Measurements from ENCODE around the gene CYBA. TPM values are rescaled to one million over a fixed set of nuclear protein-coding genes. Genes with fewer than 3 reads are reported as not detected.

Gene CYBA
- total RNA-seq, 2 experiments from 2014 or later: 262 to 265 TPM

DNA sequence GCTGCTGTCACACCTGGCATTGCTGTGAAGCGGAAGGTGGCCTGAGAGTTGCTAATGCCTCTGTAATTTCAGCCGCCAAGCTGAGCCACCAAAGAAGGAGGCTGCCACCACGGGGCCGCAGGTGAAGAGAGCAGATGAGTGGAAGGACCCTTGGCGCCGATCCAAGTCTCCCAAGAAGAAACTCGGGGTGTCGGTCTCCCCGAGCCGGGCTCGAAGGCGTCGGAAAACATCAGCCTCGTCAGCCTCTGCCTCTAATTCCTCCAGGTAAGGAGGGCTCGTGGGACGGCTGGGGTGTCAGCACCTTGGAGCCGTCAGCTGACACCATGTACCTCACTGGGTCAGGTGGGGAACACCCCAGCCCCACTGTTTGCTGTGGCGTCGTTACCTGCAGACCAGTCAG lies 28.7 kb downstream of the CYBA start:
- intact Hi-C loops (cut with micrococcal nuclease): no loop called here
- Mint-ChIP-seq H3K4me3 (no peak overlapping the region), H3K27ac (no peak overlapping the region), H3K36me3 (peaks cover 27% of the 10 kb centered on the region), H3K4me1 (ENCODE audit: low read depth) (peaks cover 35% of the 10 kb centered on the region), H3K9me3 (no peaks in the 10 kb centered on the region), H3K27me3 (no peaks in the 10 kb centered on the region)
- ChIA-PET POLR2A (no interaction called here), CTCF (no interaction called here)
- no peak for DNase-seq

DNA sequence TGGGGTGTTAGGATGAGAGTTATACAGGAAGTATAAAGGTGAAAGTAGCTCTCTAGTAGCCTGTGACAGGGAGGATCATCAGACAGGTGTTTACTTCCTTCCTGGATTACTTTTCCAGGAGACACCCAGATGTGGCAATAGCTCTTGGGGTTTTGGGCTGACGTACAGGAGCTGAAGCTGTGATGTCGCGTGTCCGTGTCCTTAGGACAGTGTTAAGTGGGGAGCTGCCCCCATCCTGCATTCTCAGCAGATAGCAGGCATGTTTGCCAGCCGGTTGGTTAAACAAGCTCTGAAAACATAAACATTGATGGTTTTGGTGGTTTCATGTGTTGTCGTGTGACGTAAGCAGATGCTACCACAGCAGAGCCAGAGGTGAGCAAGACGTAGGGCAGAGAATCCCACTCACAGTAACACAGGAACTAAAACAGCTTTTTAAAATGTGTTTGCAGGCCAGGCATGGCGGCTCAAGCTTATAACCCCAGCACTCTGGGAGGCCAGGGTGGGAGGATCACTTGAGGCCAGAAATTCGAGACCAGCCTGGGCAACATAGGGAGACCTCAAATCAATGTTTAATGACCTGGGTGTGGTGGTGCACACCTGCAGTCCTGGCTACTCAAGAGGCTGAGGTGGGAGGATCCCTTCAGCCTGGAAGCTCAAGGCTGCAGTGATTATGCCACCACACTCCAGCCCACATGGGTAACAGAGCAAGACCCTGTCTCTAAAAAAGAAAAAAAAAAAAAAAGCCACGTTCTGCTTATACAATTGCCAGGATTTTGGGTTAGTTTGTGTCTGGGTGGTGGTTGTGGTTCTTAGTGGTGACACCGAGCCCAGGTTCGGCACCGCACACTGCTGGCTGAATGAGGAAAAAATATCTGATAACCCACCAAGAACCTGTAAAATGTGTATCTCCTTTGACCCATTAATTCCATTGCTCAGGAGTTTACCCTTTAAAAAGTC lies 30.7 kb downstream of the CYBA start:
- no peaks in the 10 kb centered on the region for H3K9me3 Mint-ChIP-seq
- POLR2A ChIA-PET: interaction anchor here (0.7 to 1.5 kb wide), 7 partner anchors 9 to 50 kb away, joined by 3 to 8 read pairs (median 4); partner anchors contain the start of gene ZC3H18
- peaks cover 34% of the 10 kb centered on the region for H3K4me1 Mint-ChIP-seq (ENCODE audit: low read depth)
- H3K36me3 Mint-ChIP-seq: peaks cover 21% of the 10 kb centered on the region
- H3K4me3 Mint-ChIP-seq: peak overlapping the region; percentile 26
- H3K27me3 Mint-ChIP-seq: no peaks in the 10 kb centered on the region
- CTCF ChIA-PET: interaction anchor here (0.6 to 2.9 kb wide), 9 partner anchors 9 to 183 kb away, joined by 3 to 14 read pairs (median 3); partner anchors contain the start of genes IL17C, MVD and ZC3H18
- intact Hi-C loops (cut with micrococcal nuclease): no loop called here
- DNase-seq: peak; percentile 79
- H3K27ac Mint-ChIP-seq: peak overlapping the region; percentile 82

DNA sequence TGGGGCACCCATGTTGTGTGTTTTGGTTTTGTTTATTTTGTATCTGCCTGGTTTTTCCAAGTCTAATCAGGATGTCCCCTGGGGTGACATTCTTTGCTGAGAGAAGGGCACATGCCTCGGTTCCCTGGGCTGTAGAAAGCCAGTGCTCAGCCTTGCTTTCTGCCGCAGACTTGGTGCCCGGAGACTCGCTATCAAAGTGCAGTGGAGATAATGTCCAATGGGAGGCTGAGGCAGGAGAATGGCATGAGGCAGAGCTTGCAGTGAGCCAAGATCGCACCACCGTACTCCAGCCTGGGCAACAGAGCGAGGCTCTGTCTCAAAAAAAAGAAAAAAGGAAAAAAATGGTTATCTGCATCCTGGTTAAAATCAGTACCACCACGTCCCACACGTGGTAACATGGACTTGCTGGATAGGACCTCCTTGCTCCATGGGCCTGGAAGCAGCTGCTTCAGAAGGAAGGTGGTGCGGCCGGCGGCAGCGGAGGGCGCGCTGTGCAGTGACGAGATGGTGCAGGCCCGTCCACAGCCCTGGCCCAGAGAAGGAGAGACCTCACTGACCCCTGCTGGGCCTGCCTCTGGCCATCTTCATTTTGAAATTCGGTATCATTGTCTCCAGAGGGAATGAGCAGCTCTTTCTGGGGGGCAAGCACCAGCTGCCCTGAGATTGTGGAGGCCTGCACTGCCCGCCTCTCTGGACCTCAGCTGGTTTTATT lies 31.7 kb downstream of the CYBA start:
- Mint-ChIP-seq H3K36me3 (peaks cover 21% of the 10 kb centered on the region), H3K9me3 (no peaks in the 10 kb centered on the region), H3K27me3 (no peaks in the 10 kb centered on the region), H3K27ac (peak overlapping the region; percentile 72), H3K4me3 (no peak overlapping the region), H3K4me1 (ENCODE audit: low read depth) (peaks cover 31% of the 10 kb centered on the region)
- intact Hi-C loops (cut with micrococcal nuclease): no loop called here
- no peak for DNase-seq
- ChIA-PET POLR2A (interaction anchor here (0.9 to 1.5 kb wide), 5 partner anchors 10 to 49 kb away, joined by 3 to 8 read pairs (median 4); partner anchors contain the start of gene ZC3H18), CTCF (interaction anchor here (0.6 to 2.9 kb wide), 7 partner anchors 10 to 118 kb away, joined by 3 to 14 read pairs (median 4); partner anchors contain the start of genes IL17C, MVD and ZC3H18)

GRCh38 chr16:88618182-88618955 lies 32.5 kb downstream of the CYBA start:
- no peak overlapping the region for H3K4me3 Mint-ChIP-seq
- H3K27me3 Mint-ChIP-seq: no peaks in the 10 kb centered on the region
- intact Hi-C loops (cut with micrococcal nuclease): no loop called here
- peaks cover 31% of the 10 kb centered on the region for H3K4me1 Mint-ChIP-seq (ENCODE audit: low read depth)
- peak overlapping the region; percentile 38 for H3K27ac Mint-ChIP-seq
- H3K9me3 Mint-ChIP-seq: no peaks in the 10 kb centered on the region
- POLR2A ChIA-PET: no interaction called here
- peaks cover 15% of the 10 kb centered on the region for H3K36me3 Mint-ChIP-seq
- DNase-seq: no peak
- CTCF ChIA-PET: interaction anchor here (2.1 kb wide), 1 partner anchor 48 kb away, joined by 7 read pairs; the partner anchor contains the start of gene ZC3H18

DNA sequence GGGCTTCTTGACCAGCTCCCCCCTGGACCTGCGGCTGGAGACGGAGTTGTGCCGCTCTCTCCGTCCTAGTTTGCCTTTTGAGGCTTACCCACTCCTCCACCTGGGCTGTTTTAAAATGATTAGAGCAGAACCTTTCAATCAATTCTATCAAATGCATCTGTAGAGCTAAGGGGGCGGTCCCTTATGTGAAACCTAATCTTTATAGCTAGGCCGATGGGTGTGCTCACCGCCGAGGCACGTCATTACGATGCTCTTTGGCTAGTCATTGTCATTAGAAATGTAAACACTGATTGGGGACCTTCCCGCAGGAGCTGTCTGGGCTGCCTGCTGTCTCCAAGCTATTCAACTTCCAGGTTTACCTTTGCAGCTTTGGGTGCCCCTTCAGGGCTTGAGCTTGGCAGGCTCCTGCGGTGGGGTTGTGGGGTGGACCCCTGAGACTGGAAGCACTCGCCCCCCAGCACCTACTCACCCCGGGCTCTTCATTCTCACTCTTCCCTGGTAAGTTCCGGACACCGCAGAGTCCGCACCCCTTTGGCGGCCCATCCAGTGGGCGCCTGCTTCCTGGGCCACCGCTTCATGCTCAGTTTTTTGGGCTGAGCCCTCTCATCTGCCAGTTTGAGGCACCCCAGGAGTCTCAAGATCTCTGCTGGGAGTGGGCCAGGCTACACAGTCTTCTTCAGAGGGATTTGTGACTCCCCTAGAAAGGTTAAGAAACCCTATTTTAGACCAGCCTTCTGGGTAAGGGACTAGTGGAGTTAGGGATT lies 33.4 kb downstream of the CYBA start:
- Mint-ChIP-seq H3K27me3 (no peaks in the 10 kb centered on the region), H3K4me1 (ENCODE audit: low read depth) (peaks cover 31% of the 10 kb centered on the region), H3K9me3 (no peaks in the 10 kb centered on the region), H3K4me3 (no peak overlapping the region), H3K27ac (peak overlapping the region; percentile 3), H3K36me3 (peaks cover 7% of the 10 kb centered on the region)
- no peak for DNase-seq
- ChIA-PET CTCF (interaction anchor here (1.1 kb wide), 1 partner anchor 16 kb away, joined by 3 read pairs; no protein-coding TSS in a partner anchor), POLR2A (no interaction called here)
- intact Hi-C loops (cut with micrococcal nuclease): no loop called here

DNA sequence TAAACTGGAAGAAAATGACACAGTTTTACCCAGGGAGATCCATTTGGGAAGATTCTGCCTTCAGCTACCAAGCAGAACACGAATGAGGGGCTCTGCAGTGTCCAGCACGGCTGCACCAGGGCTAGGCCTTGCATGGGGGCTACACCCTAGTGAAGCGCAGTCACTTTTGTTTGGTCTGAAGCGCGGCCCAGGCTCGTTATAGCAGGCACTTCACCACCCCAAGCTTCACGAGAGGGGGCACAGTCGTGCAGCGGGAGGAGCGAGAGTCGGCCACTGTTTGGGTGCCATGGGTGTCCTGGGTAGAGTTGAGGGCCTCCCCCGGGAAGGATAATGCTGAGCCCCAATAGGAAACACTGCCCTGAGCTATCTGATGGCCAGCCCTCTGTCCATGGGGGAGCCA lies 34.1 kb downstream of the CYBA start:
- H3K9me3 Mint-ChIP-seq: no peaks in the 10 kb centered on the region
- no peak for DNase-seq
- peaks cover 31% of the 10 kb centered on the region for H3K4me1 Mint-ChIP-seq (ENCODE audit: low read depth)
- H3K4me3 Mint-ChIP-seq: no peak overlapping the region
- POLR2A ChIA-PET: interaction anchor here (0.7 kb wide), 1 partner anchor 164 kb away, joined by 3 read pairs; no protein-coding TSS in a partner anchor
- intact Hi-C loops (cut with micrococcal nuclease): no loop called here
- CTCF ChIA-PET: interaction anchor here (1.1 kb wide), 1 partner anchor 16 kb away, joined by 3 read pairs; no protein-coding TSS in a partner anchor
- no peaks in the 10 kb centered on the region for H3K27me3 Mint-ChIP-seq
- H3K36me3 Mint-ChIP-seq: peaks cover 3% of the 10 kb centered on the region
- H3K27ac Mint-ChIP-seq: peak overlapping the region; percentile 3

DNA sequence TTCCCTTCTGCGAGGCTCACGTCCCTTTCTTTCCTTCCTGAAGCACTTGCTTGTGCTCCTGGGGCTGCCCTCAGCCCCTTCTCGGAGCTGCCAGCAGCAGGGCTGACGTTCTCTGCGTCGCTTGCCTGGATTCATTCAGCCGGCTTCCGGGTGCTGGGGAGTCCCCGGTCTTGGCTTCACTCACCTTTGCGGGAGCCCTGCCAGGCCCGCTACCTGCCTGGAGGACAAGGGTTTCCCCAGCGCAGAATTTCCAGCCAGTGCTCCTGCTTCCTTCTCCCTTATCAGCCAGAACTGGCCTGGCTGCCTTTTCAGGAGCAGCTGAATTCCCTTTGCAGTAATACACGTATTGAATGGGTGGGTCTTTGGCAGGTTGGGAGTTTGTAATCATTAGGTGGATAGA lies 34.5 kb downstream of the CYBA start:
- Mint-ChIP-seq H3K9me3 (no peaks in the 10 kb centered on the region), H3K27me3 (no peaks in the 10 kb centered on the region), H3K4me1 (ENCODE audit: low read depth) (peaks cover 31% of the 10 kb centered on the region), H3K36me3 (peaks cover 3% of the 10 kb centered on the region), H3K4me3 (no peak overlapping the region), H3K27ac (no peak overlapping the region)
- intact Hi-C loops (cut with micrococcal nuclease): no loop called here
- POLR2A ChIA-PET: interaction anchor here (0.7 kb wide), 1 partner anchor 164 kb away, joined by 3 read pairs; no protein-coding TSS in a partner anchor
- no peak for DNase-seq
- CTCF ChIA-PET: interaction anchor here (1.1 kb wide), 1 partner anchor 17 kb away, joined by 3 read pairs; no protein-coding TSS in a partner anchor

GRCh38 chr16:88614818-88615580 lies 35.9 kb downstream of the CYBA start:
- H3K4me1 Mint-ChIP-seq (ENCODE audit: low read depth): peaks cover 22% of the 10 kb centered on the region
- ChIA-PET CTCF (no interaction called here), POLR2A (no interaction called here)
- no peak for DNase-seq
- no peak overlapping the region for H3K27ac Mint-ChIP-seq
- H3K4me3 Mint-ChIP-seq: no peak overlapping the region
- no peaks in the 10 kb centered on the region for H3K9me3 Mint-ChIP-seq
- H3K27me3 Mint-ChIP-seq: no peaks in the 10 kb centered on the region
- peaks cover 8% of the 10 kb centered on the region for H3K36me3 Mint-ChIP-seq
- intact Hi-C loops (cut with micrococcal nuclease): no loop called here

GRCh38 chr16:88613911-88614817 lies 36.7 kb downstream of the CYBA start:
- peaks cover 13% of the 10 kb centered on the region for H3K4me1 Mint-ChIP-seq (ENCODE audit: low read depth)
- ChIA-PET CTCF (no interaction called here), POLR2A (no interaction called here)
- H3K4me3 Mint-ChIP-seq: no peak overlapping the region
- H3K36me3 Mint-ChIP-seq: peaks cover 12% of the 10 kb centered on the region
- intact Hi-C loops (cut with micrococcal nuclease): no loop called here
- no peaks in the 10 kb centered on the region for H3K27me3 Mint-ChIP-seq
- H3K9me3 Mint-ChIP-seq: no peaks in the 10 kb centered on the region
- no peak for DNase-seq
- H3K27ac Mint-ChIP-seq: peak overlapping the region; percentile 4

DNA sequence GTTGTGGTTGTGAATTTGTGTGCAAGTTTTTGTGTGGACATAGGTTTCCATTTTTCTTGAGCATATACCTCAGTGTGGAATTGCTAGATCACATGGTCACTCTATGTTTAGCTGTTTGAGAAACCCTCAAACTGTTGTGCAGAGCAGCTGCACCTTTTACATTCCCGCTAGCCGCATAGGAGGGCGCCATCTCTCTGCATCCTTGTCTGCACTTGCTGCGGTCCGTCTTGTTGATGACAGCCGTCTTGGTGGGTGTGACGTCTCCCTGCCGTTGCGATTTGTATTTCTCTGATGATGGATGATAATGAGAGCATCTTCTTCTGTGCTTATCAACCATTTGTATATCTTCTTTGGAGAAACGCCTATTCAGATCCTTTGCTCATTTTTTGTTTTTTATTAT lies 37.6 kb downstream of the CYBA start:
- ChIA-PET POLR2A (no interaction called here), CTCF (interaction anchor here (1.3 kb wide), 1 partner anchor 20 kb away, joined by 4 read pairs; no protein-coding TSS in a partner anchor)
- Mint-ChIP-seq H3K27ac (no peak overlapping the region), H3K4me3 (no peak overlapping the region), H3K36me3 (peaks cover 14% of the 10 kb centered on the region), H3K4me1 (ENCODE audit: low read depth) (peaks cover 5% of the 10 kb centered on the region), H3K27me3 (no peaks in the 10 kb centered on the region), H3K9me3 (no peaks in the 10 kb centered on the region)
- intact Hi-C loops (cut with micrococcal nuclease): no loop called here
- DNase-seq: no peak

Data from activated CD4-positive, alpha-beta memory T cell treated with anti-CD3 and anti-CD28 coated beads for 36 hours (primary cell).